H9 (cell line): ENCODE results near the gene HSP90AA1. TPM values are rescaled to one million over a fixed set of nuclear protein-coding genes. Genes with fewer than 3 reads are reported as not detected.

Source experiments
- DNase-seq: peaks from one replicate; pipeline ENCODE4 v3.0.0-alpha.2; 2017
- H2AFZ ChIP-seq: one replicate; pipeline ENCODE4 v1.6.1; 2013; ENCODE audit warnings: mild to moderate bottlenecking, low read length, control low read depth, moderate library complexity
- H2AK5ac ChIP-seq: 2 replicates; pipeline ENCODE4 v1.6.1; 2013; ENCODE audit warnings: low read length, control low read depth, mixed read lengths; ENCODE audit not compliant: insufficient read length
- H2BK120ac ChIP-seq: one replicate; pipeline ENCODE4 v1.6.1; 2013; ENCODE audit warnings: low read depth, mild to moderate bottlenecking, low read length, control low read depth, inconsistent platforms; ENCODE audit not compliant: poor library complexity, severe bottlenecking
- H2BK12ac ChIP-seq: 2 replicates; pipeline ENCODE4 v1.6.1; 2013; ENCODE audit warnings: low read length, control low read depth, mixed read lengths, low read depth; ENCODE audit not compliant: insufficient read length
- H2BK15ac ChIP-seq: 2 replicates; pipeline ENCODE4 v1.6.1; 2013; ENCODE audit warnings: low read depth, low read length, control low read depth
- H2BK20ac ChIP-seq: one replicate; pipeline ENCODE4 v1.6.1; 2013; ENCODE audit warnings: low read depth, mild to moderate bottlenecking, low read length, control low read depth, inconsistent platforms; ENCODE audit not compliant: poor library complexity, severe bottlenecking
- H2BK5ac ChIP-seq: 2 replicates; pipeline ENCODE4 v1.6.1; 2013; ENCODE audit warnings: low read length, control low read depth, mixed read lengths; ENCODE audit not compliant: insufficient read length
- H3K14ac ChIP-seq: 2 replicates; pipeline ENCODE4 v1.6.1; 2013; ENCODE audit warnings: low read length, control low read depth; ENCODE audit not compliant: insufficient read depth
- H3K18ac ChIP-seq: 2 replicates; pipeline ENCODE4 v1.6.1; 2013; ENCODE audit warnings: low read depth, mild to moderate bottlenecking, mixed read lengths, low read length, control low read depth; ENCODE audit not compliant: insufficient read length
- H3K23ac ChIP-seq: 2 replicates; pipeline ENCODE4 v1.6.1; 2013; ENCODE audit warnings: low read length, control low read depth, mixed read lengths, low read depth; ENCODE audit not compliant: insufficient read length
- H3K23me2 ChIP-seq: 2 replicates; pipeline ENCODE4 v1.6.1; 2013; ENCODE audit warnings: low read depth, mild to moderate bottlenecking, mixed read lengths, low read length, control low read depth; ENCODE audit not compliant: insufficient read length, poor library complexity, severe bottlenecking
- H3K27ac ChIP-seq: 2 replicates; pipeline ENCODE4 v1.5.1; 2013; ENCODE audit warnings: low read length, control low read depth, mixed read lengths, low read depth; ENCODE audit not compliant: insufficient read length
- H3K27me3 ChIP-seq: 2 replicates; pipeline ENCODE4 v1.6.1; 2013; ENCODE audit warnings: low read length, control low read depth, inconsistent platforms; ENCODE audit not compliant: insufficient read depth
- H3K4ac ChIP-seq: 2 replicates; pipeline ENCODE4 v1.6.1; 2013; ENCODE audit warnings: low read depth, mild to moderate bottlenecking, control low read depth, inconsistent platforms, low read length, moderate library complexity
- H3K4me1 ChIP-seq: 2 replicates; pipeline ENCODE4 v1.6.1; 2013; ENCODE audit warnings: low read length, control low read depth, inconsistent platforms; ENCODE audit not compliant: insufficient read depth
- H3K4me2 ChIP-seq: 2 replicates; pipeline ENCODE4 v1.6.1; 2013; ENCODE audit warnings: low read length, control low read depth, mixed read lengths; ENCODE audit not compliant: insufficient read length, insufficient read depth
- H3K56ac ChIP-seq: 2 replicates; pipeline ENCODE4 v1.6.1; 2013; ENCODE audit warnings: low read depth, mild to moderate bottlenecking, mixed read lengths, low read length, control low read depth; ENCODE audit not compliant: insufficient read length
- H3K79me1 ChIP-seq: 2 replicates; pipeline ENCODE4 v1.6.1; 2013; ENCODE audit warnings: low read depth, mild to moderate bottlenecking, moderate library complexity, low read length, control low read depth, inconsistent platforms; ENCODE audit not compliant: insufficient read depth, poor library complexity, severe bottlenecking
- H3K79me2 ChIP-seq: 2 replicates; pipeline ENCODE4 v1.6.1; 2013; ENCODE audit warnings: low read length, control low read depth, inconsistent platforms; ENCODE audit not compliant: insufficient read depth
- H3K9ac ChIP-seq: 2 replicates; pipeline ENCODE4 v1.6.1; 2013; ENCODE audit warnings: low read length, control low read depth, mixed read lengths; ENCODE audit not compliant: insufficient read length; ENCODE audit errors: extremely low read depth
- H3K9me3 ChIP-seq: one replicate; pipeline ENCODE4 v1.6.1; 2013; ENCODE audit warnings: low read depth, low read length, inconsistent platforms; ENCODE audit not compliant: control insufficient read depth
- H3T11ph ChIP-seq: one replicate; pipeline ENCODE4 v1.6.1; 2013; ENCODE audit warnings: mild to moderate bottlenecking, low read length, control low read depth, inconsistent platforms
- H4K20me1 ChIP-seq: one replicate; pipeline ENCODE4 v1.6.1; 2013; ENCODE audit not compliant: control insufficient read depth, insufficient read length, insufficient read depth
- H4K5ac ChIP-seq: 2 replicates; pipeline ENCODE4 v1.6.1; 2013; ENCODE audit warnings: low read depth, mild to moderate bottlenecking, mixed read lengths, low read length, control low read depth; ENCODE audit not compliant: insufficient read length
- H4K8ac ChIP-seq: replicated peaks from 2 replicates; pipeline ENCODE4 v1.6.1; 2013; ENCODE audit warnings: low read length, control low read depth, mixed read lengths, low read depth; ENCODE audit not compliant: insufficient read length
- H4K91ac ChIP-seq: 2 replicates; pipeline ENCODE4 v1.6.1; 2013; ENCODE audit warnings: low read depth, mild to moderate bottlenecking, moderate library complexity, mixed read lengths, low read length, control low read depth; ENCODE audit not compliant: insufficient read length
- H3K27ac Mint-ChIP-seq, 3 experiments: 2 replicates in 2 of 3; 3 replicates in 1 of 3; pipeline ENCODE4 v1.8.0; 2020 to 2021; ENCODE audit warnings: mixed read lengths in 3 of 3, mild to moderate bottlenecking in 1 of 3, moderate library complexity in 1 of 3
- H3K27me3 Mint-ChIP-seq: 2 replicates; pipeline ENCODE4 v1.8.0; 2021; ENCODE audit warnings: low read depth, mild to moderate bottlenecking, moderate library complexity, mixed read lengths
- H3K36me3 Mint-ChIP-seq, 3 experiments: 2 replicates in 2 of 3; 3 replicates in 1 of 3; pipeline ENCODE4 v1.8.0; 2020 to 2021; ENCODE audit warnings: low read depth in 3 of 3, mixed read lengths in 3 of 3; ENCODE audit not compliant: insufficient read depth in 1 of 3
- H3K4me1 Mint-ChIP-seq, 2 experiments: 2 replicates each; pipeline ENCODE4 v1.8.0; 2020; ENCODE audit warnings: mixed read lengths in 2 of 2
- H3K4me3 Mint-ChIP-seq, 2 experiments: 2 replicates in 1 of 2; 3 replicates in 1 of 2; pipeline ENCODE4 v1.8.0; 2020 to 2021; ENCODE audit warnings: mild to moderate bottlenecking in 2 of 2, mixed read lengths in 2 of 2, moderate library complexity in 1 of 2
- H3K9me3 Mint-ChIP-seq, 2 experiments: 2 replicates in 1 of 2; 3 replicates in 1 of 2; pipeline ENCODE4 v1.8.0; 2020; ENCODE audit warnings: mild to moderate bottlenecking in 2 of 2, mixed read lengths in 2 of 2, moderate library complexity in 1 of 2
- CTCF ChIP-seq: fragments of 200-600 bp; sonication (generic); conservative IDR thresholded peaks from 3 replicates; pipeline ENCODE4 v1.8.0; 2021; ENCODE audit warnings: antibody characterized with exemption, mild to moderate bottlenecking
- WGBS: extraction: QIAGEN DNeasy Blood & Tissue Kit; methylation state at CpG from one replicate; pipeline ENCODE4 v1.1.7; 2013; ENCODE audit warnings: missing lambda C conversion rate, low lambda C conversion rate, mixed read lengths; ENCODE audit not compliant: insufficient read length; ENCODE audit errors: extremely low coverage; 5-methylcytosine and 5-hydroxymethylcytosine counted together
- total RNA-seq: library from RNA; stranded (reverse); gene quantifications from 2 replicates; pipeline ENCODE4 v1.2.1, GENCODE V29; 2021

HSP90AA1 gene
- total RNA-seq, 1 experiment from 2014 or later: 953 TPM

- no peak overlapping the region for H3K27ac ChIP-seq
- H3K14ac ChIP-seq: peak overlapping the region; percentile 86; the same call in 1 of the 2 replicates
- TF ChIP-seq CTCF: no peak
- H3K4ac ChIP-seq: no peak overlapping the region
- no peaks in the 10 kb centered on the region for H3K9me3 ChIP-seq
- H3K4me3 Mint-ChIP-seq: peak overlapping the region; percentile 66 to 77
- H3K23me2 ChIP-seq: peaks cover 8% of the 10 kb centered on the region
- no peaks in the 10 kb centered on the region; a peak in 2 of 5 replicates for H3K9me3 Mint-ChIP-seq
- no peak overlapping the region for H2AFZ ChIP-seq
- H3K18ac ChIP-seq: peak overlapping the region; percentile 75
- no peak overlapping the region for H2AK5ac ChIP-seq
- H3K4me1 Mint-ChIP-seq: peaks cover 40 to 52% of the 10 kb centered on the region in 2 experiments
- no peaks in the 10 kb centered on the region for H3K4me1 ChIP-seq
- H2BK20ac ChIP-seq: no peak overlapping the region
- no peaks in the 10 kb centered on the region for H3K79me1 ChIP-seq
- no CpG with 5 or more reads among the region's 11 CpGs for WGBS
- H4K20me1 ChIP-seq: no peaks in the 10 kb centered on the region
- H3K23ac ChIP-seq: no peak overlapping the region
- no peak overlapping the region for H3T11ph ChIP-seq
- no peak overlapping the region for H4K91ac ChIP-seq
- no peak overlapping the region for H2BK120ac ChIP-seq
- peaks cover 9% of the 10 kb centered on the region; the same call in 1 of the 2 replicates for H3K79me2 ChIP-seq
- no peak overlapping the region for H2BK5ac ChIP-seq
- H2BK12ac ChIP-seq: no peak overlapping the region
- H3K9ac ChIP-seq: peak overlapping the region; percentile 59
- H3K27me3 Mint-ChIP-seq: peaks cover 6% of the 10 kb centered on the region
- DNase-seq: no peak
- H3K27ac Mint-ChIP-seq: peak overlapping the region; percentile 65 to 98 (median 87); a peak in 2 of 7 replicates
- no peak overlapping the region for H2BK15ac ChIP-seq
- no peak overlapping the region for H4K8ac ChIP-seq
- peaks cover 35 to 41% (median 36%) of the 10 kb centered on the region in 3 experiments for H3K36me3 Mint-ChIP-seq
- H4K5ac ChIP-seq: no peak overlapping the region
- H3K4me2 ChIP-seq: peak overlapping the region; percentile 19
- H3K27me3 ChIP-seq: no peaks in the 10 kb centered on the region
- no peak overlapping the region for H3K56ac ChIP-seq
Observed at GRCh38 chr14:102087762-102088011, 843 bp upstream of the HSP90AA1 start.
